Spleen (tissue), 11 donors: ENCODE data around the gene EPHB1. TPM values are rescaled to one million over a fixed set of nuclear protein-coding genes. Genes with fewer than 3 reads are reported as not detected.
"Not testable (repeated sequence)": the region's sequence is repeated elsewhere in the genome, so short reads cannot be mapped to it uniquely, and the experiment has no call there.

Source experiments
- DNase-seq: peaks from one replicate; pipeline ENCODE4 v3.0.0-alpha.2; 2020
- H3K27ac ChIP-seq, 8 donors: fragments of 200-600 bp; sonication (generic) in 7 of 8; 1 replicate in 4 of 8; 2 replicates in 4 of 8; pipeline versions ENCODE4 v1.5.0 to v1.8.0; 2016 to 2021; ENCODE audit warnings: inconsistent platforms in 4 of 8, mild to moderate bottlenecking in 4 of 8, moderate library complexity in 1 of 8
- H3K27me3 ChIP-seq, 7 donors: fragments of 200-600 bp; sonication (generic) in 6 of 7; replicated peaks in 1 of 7; 1 replicate in 4 of 7; 2 replicates in 3 of 7; pipeline versions ENCODE4 v1.5.0 to v1.8.0; 2016 to 2021; ENCODE audit warnings: inconsistent platforms in 3 of 7, mild to moderate bottlenecking in 1 of 7
- H3K36me3 ChIP-seq, 6 donors: fragments of 200-600 bp; sonication (generic) in 5 of 6; 1 replicate in 4 of 6; 2 replicates in 2 of 6; pipeline versions ENCODE4 v1.5.0 to v1.8.0; 2016 to 2021; ENCODE audit warnings: inconsistent platforms in 2 of 6
- H3K4me1 ChIP-seq, 6 donors: fragments of 200-600 bp; sonication (generic) in 5 of 6; 1 replicate in 3 of 6; 2 replicates in 3 of 6; pipeline versions ENCODE4 v1.5.0 to v1.8.0; 2016 to 2021; ENCODE audit warnings: inconsistent platforms in 3 of 6
- H3K4me3 ChIP-seq, 8 donors: fragments of 200-600 bp; sonication (generic) in 7 of 8; 1 replicate in 4 of 8; 2 replicates in 4 of 8; pipeline versions ENCODE4 v1.5.0 to v1.8.0; 2016 to 2021; ENCODE audit warnings: inconsistent platforms in 4 of 8, mild to moderate bottlenecking in 4 of 8, moderate library complexity in 2 of 8
- H3K9me3 ChIP-seq, 8 donors: fragments of 200-600 bp; sonication (generic) in 7 of 8; 1 replicate in 4 of 8; 2 replicates in 4 of 8; pipeline versions ENCODE4 v1.5.0 to v1.8.0; 2016 to 2021; ENCODE audit warnings: inconsistent platforms in 4 of 8
- POLR2A ChIP-seq, 3 donors: fragments of 450-650 bp; IDR thresholded peaks; one replicate each; pipeline ENCODE4 v1.5.1; 2017; ENCODE audit warnings: antibody characterized with exemption in 3 of 3, mild to moderate bottlenecking in 1 of 3
- POLR2AphosphoS5 ChIP-seq, 3 donors: sonication (generic); formaldehyde crosslinking; IDR thresholded peaks; one replicate each; pipeline ENCODE4 v1.5.1; 2017; ENCODE audit warnings: antibody characterized with exemption in 3 of 3
- WGBS, 5 donors: extraction: QIAGEN DNeasy Blood & Tissue Kit in 3 of 5; methylation state at CpG; one replicate each; pipeline versions ENCODE4 v1.1.5 to v1.1.7; 2013 to 2018; 5-methylcytosine and 5-hydroxymethylcytosine counted together
- intact Hi-C: fragments of 100-400 bp; cut with DNase I; formaldehyde crosslinking; loops from one replicate; pipeline ENCODE4 v1.15.0; 2023; ENCODE audit warnings: low total_unique reads
- polyA plus RNA-seq, 3 donors: library from polyadenylated mRNA; stranded (reverse); fragments of 200-250 nt; gene quantifications; one replicate each; pipeline ENCODE4 v1.2.1, GENCODE V29; 2013
- total RNA-seq, 7 donors: library from RNA; depleted of rRNA in 3 of 7; stranded (reverse); fragments of >200 nt in 3 of 7; fragmentation: NEBNext Ultra II Directional in 4 of 7; extraction: Animal tissue kit (Norgen Biotek cat#: 25700) in 4 of 7; gene quantifications; one replicate each; pipeline versions ENCODE4 v1.1.0 to v1.2.1, GENCODE V29; 2016 to 2021
- TF ChIP-seq, protein P1 (sequence below), 11 experiments: fragments of 200-600 bp in 7 of 11; fragments of 450-650 bp in 4 of 11; sonication (generic) in 4 of 11; IDR thresholded peaks in 8 of 11; conservative IDR thresholded peaks in 3 of 11; 1 replicate in 7 of 11; 2 replicates in 4 of 11; pipeline versions ENCODE4 v1.4.0 to v1.8.0; 2016 to 2021; ENCODE audit warnings: antibody characterized with exemption in 11 of 11, inconsistent platforms in 4 of 11, mild to moderate bottlenecking in 1 of 11
- donor health status: healthy with polysubstance abuse.
- donor health status: DM: no; HTN: no; CAD: no; lungs with moderate emphysema.
- donor health status: DM: no; HTN: no; CAD: no.
- donor health status: Bipolar disorder and iron deficiency.
- donor health status: healthy.
- donor health status: DM: no; HTN: no; CAD: no.
- donor health status: DM: yes; HTN: yes; CAD: no.

The EPHB1 gene
- total and polyA plus RNA-seq, 10 donors, result 0.20 to 14.0 (median 3.0) TPM

GRCh38 chr3:134970895-134971294, 175.8 kb downstream of the EPHB1 start:
- TF ChIP-seq, protein P1, sequence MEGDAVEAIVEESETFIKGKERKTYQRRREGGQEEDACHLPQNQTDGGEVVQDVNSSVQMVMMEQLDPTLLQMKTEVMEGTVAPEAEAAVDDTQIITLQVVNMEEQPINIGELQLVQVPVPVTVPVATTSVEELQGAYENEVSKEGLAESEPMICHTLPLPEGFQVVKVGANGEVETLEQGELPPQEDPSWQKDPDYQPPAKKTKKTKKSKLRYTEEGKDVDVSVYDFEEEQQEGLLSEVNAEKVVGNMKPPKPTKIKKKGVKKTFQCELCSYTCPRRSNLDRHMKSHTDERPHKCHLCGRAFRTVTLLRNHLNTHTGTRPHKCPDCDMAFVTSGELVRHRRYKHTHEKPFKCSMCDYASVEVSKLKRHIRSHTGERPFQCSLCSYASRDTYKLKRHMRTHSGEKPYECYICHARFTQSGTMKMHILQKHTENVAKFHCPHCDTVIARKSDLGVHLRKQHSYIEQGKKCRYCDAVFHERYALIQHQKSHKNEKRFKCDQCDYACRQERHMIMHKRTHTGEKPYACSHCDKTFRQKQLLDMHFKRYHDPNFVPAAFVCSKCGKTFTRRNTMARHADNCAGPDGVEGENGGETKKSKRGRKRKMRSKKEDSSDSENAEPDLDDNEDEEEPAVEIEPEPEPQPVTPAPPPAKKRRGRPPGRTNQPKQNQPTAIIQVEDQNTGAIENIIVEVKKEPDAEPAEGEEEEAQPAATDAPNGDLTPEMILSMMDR (IDR thresholded peaks at IDR 0.05 in 8 of 11, conservative IDR thresholded peaks at IDR 0.05 in 3 of 11), result no peak
- TF ChIP-seq POLR2A (IDR thresholded peaks at IDR 0.05) (no peak), POLR2AphosphoS5 (IDR thresholded peaks at IDR 0.05) (no peak)
- DNase-seq, result no peak
- no peak overlapping the region for H3K4me3 ChIP-seq
- WGBS, 5 donors, result 77 to 89% (median 79%) methylated on average over 2 of the region's 2 CpGs
- H3K36me3 ChIP-seq, result no peaks in the 10 kb centered on the region
- H3K9me3 ChIP-seq, result no peaks in the 10 kb centered on the region
- peaks cover 0 to 13% (median 0%) of the 10 kb centered on the region in 6 donors for H3K4me1 ChIP-seq
- intact Hi-C loops, result no loop called here
- no peaks in the 10 kb centered on the region for H3K27me3 ChIP-seq
- H3K27ac ChIP-seq, result no peak overlapping the region

DNA sequence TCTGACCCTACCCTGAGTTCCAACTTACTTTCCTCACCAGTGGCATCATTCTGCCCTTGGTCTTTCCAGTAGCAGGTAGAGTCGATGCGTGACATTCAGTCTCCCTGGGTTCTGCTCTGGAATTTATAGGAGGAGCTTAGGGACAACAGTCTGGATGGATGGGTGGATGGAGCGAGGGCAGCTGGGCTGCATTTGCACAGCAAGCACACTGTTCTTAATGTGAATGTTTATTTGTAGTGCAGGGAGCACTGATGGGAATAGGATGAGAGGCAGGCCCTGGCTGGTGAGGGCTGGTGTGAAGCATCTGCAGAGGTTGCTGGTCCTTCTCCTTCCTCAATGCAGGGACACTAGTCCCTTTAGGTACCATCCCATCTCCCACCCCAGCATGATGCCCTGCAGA, 176.2 kb downstream of the EPHB1 start:
- DNase-seq, result no peak
- H3K36me3 ChIP-seq, result no peaks in the 10 kb centered on the region
- H3K27me3 ChIP-seq, result no peaks in the 10 kb centered on the region
- peaks cover 0 to 13% (median 0%) of the 10 kb centered on the region in 6 donors for H3K4me1 ChIP-seq
- H3K9me3 ChIP-seq, result no peaks in the 10 kb centered on the region
- no peak overlapping the region for H3K4me3 ChIP-seq
- no peak overlapping the region for H3K27ac ChIP-seq
- WGBS, 5 donors, result 90 to 100% (median 92%) methylated on average over 3 of the region's 3 CpGs
- TF ChIP-seq POLR2AphosphoS5 (IDR thresholded peaks at IDR 0.05) (no peak), POLR2A (IDR thresholded peaks at IDR 0.05) (no peak)
- TF ChIP-seq, protein P1 (IDR thresholded peaks at IDR 0.05 in 8 of 11, conservative IDR thresholded peaks at IDR 0.05 in 3 of 11), result no peak
- intact Hi-C loops, result no loop called here

- H3K36me3 ChIP-seq, H3K9me3 ChIP-seq, H3K27me3 ChIP-seq, H3K4me3 ChIP-seq, intact Hi-C loops, DNase-seq, H3K27ac ChIP-seq: not testable (repeated sequence)
- peaks cover 0 to 13% (median 0%) of the 10 kb centered on the region in 6 donors for H3K4me1 ChIP-seq
These were observed 176.8 kb downstream of the EPHB1 start for GRCh38 chr3:134971907-134972306.

DNA sequence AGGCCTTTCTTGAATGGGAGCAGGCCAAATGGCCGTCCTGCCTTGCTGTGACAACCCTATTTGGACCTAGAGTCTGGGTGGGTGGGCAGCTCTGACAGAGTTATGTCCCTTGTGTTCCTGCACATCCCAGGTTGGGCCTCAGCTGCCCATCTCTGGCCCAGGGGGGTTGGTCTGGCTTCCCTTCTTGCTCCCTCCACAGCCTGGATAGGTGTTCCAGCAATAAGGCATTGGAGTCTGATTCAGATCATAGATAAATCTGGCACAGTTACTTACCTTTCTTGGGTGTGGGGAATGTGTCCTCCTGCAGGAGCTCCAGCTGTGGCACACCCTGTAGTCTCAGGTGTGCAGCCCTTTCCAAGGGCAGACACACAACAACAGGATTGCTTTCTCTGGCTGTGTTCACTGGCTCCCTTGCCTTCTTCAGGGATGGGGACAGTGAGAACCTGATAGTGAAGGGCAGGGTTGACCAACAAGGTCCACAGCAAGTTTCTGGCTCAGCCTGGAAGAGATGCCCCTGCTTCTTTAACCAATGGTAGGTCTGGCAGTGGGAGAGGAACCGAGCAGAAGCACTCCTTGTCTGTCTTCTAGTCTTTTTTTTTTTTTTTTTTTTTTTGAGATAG, 177.9 kb downstream of the EPHB1 start:
- TF ChIP-seq POLR2AphosphoS5 (IDR thresholded peaks at IDR 0.05) (no peak), POLR2A (IDR thresholded peaks at IDR 0.05) (no peak)
- TF ChIP-seq, protein P1 (IDR thresholded peaks at IDR 0.05 in 8 of 11, conservative IDR thresholded peaks at IDR 0.05 in 3 of 11), result no peak
- H3K27ac ChIP-seq, result no peak overlapping the region
- no peaks in the 10 kb centered on the region for H3K9me3 ChIP-seq
- H3K36me3 ChIP-seq, result no peaks in the 10 kb centered on the region
- no peak for DNase-seq
- peaks cover 0 to 13% (median 0%) of the 10 kb centered on the region in 6 donors for H3K4me1 ChIP-seq
- H3K4me3 ChIP-seq, result no peak overlapping the region
- H3K27me3 ChIP-seq, result no peaks in the 10 kb centered on the region
- 51 to 79% (median 76%) methylated on average over 2 of the region's 2 CpGs for WGBS, 5 donors
- intact Hi-C loops, result no loop called here
